ENCODE data around the gene NOP10. TPM values are rescaled to one million over a fixed set of nuclear protein-coding genes. Genes with fewer than 3 reads are reported as not detected.

Gene NOP10
- polyA plus RNA-seq, 1 experiment = 262 TPM

GRCh38 chr15:34311563-34311962, 31.4 kb downstream of the NOP10 start:
- CTCF ChIA-PET = no interaction called here
- POLR2A ChIA-PET = no interaction called here

DNA sequence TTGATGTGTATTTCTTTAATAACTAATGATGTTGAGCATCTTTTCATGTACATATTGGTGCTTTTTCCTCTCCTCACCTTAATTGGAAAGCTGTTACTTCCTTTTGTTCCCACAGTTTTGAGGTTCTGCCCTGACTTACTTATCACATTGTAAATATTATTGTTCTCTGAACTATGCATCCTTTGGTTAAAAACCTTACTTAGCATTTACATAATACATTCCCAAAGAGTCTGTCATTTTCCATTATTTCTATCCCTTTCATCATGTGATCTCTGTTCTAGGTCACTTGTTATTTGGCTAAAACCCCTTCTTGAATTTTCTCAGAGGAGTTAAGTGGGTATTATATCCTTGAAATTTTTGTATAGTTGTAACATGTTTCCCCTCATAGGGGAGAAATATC, 38.3 kb downstream of the NOP10 start:
- ChIA-PET CTCF (no interaction called here), POLR2A (no interaction called here)
- Histone ChIP-seq H3K27ac (ENCODE audit: low read depth, low read length) (no peak overlapping the region), H3K27me3 (ENCODE audit: control insufficient read depth, insufficient read depth, low read length) (no peaks in the 10 kb centered on the region), H3K4me3 (ENCODE audit: low read depth, low read length) (no peak overlapping the region), H3K9me3 (ENCODE audit: control insufficient read depth, insufficient read depth, low read length) (no peaks in the 10 kb centered on the region)
- DNase-seq (ENCODE audit: low read depth, low spot score) = peak; percentile 34
- TF ChIP-seq CTCF (IDR thresholded peaks at IDR 0.05; ENCODE audit: low read depth, low read length) = no peak

More at GRCh38 chr15:34311563-34311962, 31.4 kb downstream of the NOP10 start:
- Histone ChIP-seq H3K27ac (ENCODE audit: low read depth, low read length) (no peak overlapping the region), H3K27me3 (ENCODE audit: control insufficient read depth, insufficient read depth, low read length) (no peaks in the 10 kb centered on the region), H3K9me3 (ENCODE audit: control insufficient read depth, insufficient read depth, low read length) (no peaks in the 10 kb centered on the region), H3K4me3 (ENCODE audit: low read depth, low read length) (no peak overlapping the region)
- no peak for TF ChIP-seq CTCF (IDR thresholded peaks at IDR 0.05; ENCODE audit: low read depth, low read length)
- DNase-seq (ENCODE audit: low read depth, low spot score) = no peak

- no peak for DNase-seq (ENCODE audit: low read depth, low spot score)
- Histone ChIP-seq H3K4me3 (ENCODE audit: low read depth, low read length) (no peak overlapping the region), H3K9me3 (ENCODE audit: control insufficient read depth, insufficient read depth, low read length) (no peaks in the 10 kb centered on the region), H3K27ac (ENCODE audit: low read depth, low read length) (no peak overlapping the region), H3K27me3 (ENCODE audit: control insufficient read depth, insufficient read depth, low read length) (no peaks in the 10 kb centered on the region)
- no peak for TF ChIP-seq CTCF (IDR thresholded peaks at IDR 0.05; ENCODE audit: low read depth, low read length)
- ChIA-PET CTCF (interaction anchor here (1.4 kb wide), 1 partner anchor 60 kb away, joined by 3 read pairs; no protein-coding TSS in a partner anchor), POLR2A (no interaction called here)
These were observed 41.9 kb downstream of the NOP10 start for GRCh38 chr15:34301058-34301457.

- DNase-seq (ENCODE audit: low read depth, low spot score) = no peak
- Histone ChIP-seq H3K27ac (ENCODE audit: low read depth, low read length) (no peak overlapping the region), H3K27me3 (ENCODE audit: control insufficient read depth, insufficient read depth, low read length) (no peaks in the 10 kb centered on the region), H3K9me3 (ENCODE audit: control insufficient read depth, insufficient read depth, low read length) (no peaks in the 10 kb centered on the region), H3K4me3 (ENCODE audit: low read depth, low read length) (no peak overlapping the region)
- no peak for TF ChIP-seq CTCF (IDR thresholded peaks at IDR 0.05; ENCODE audit: low read depth, low read length)
- ChIA-PET CTCF (no interaction called here), POLR2A (no interaction called here)
These were observed 45.9 kb downstream of the NOP10 start for GRCh38 chr15:34297059-34297458.

GRCh38 chr15:34292621-34293020, 50.3 kb downstream of the NOP10 start:
- Histone ChIP-seq H3K27me3 (ENCODE audit: control insufficient read depth, insufficient read depth, low read length) (no peaks in the 10 kb centered on the region), H3K27ac (ENCODE audit: low read depth, low read length) (no peak overlapping the region), H3K4me3 (ENCODE audit: low read depth, low read length) (no peak overlapping the region), H3K9me3 (ENCODE audit: control insufficient read depth, insufficient read depth, low read length) (no peaks in the 10 kb centered on the region)
- ChIA-PET POLR2A (no interaction called here), CTCF (no interaction called here)
- DNase-seq (ENCODE audit: low read depth, low spot score) = no peak
- no peak for TF ChIP-seq CTCF (IDR thresholded peaks at IDR 0.05; ENCODE audit: low read depth, low read length)

Small RNA genes lying within 50 kb of the gene (small RNA-seq; reads per million reads assigned to genes)
- not detected for gene MIR1233-1 (ENCODE audit: insufficient read length, low read depth)
- not detected for gene RF00019 (ENCODE audit: insufficient read length, low read depth)

Other genes starting within 250 kb of the NOP10 start
- gene EMC7, start 241.3 kb downstream of the NOP10 start, polyA plus RNA-seq (2011; rRNA removed) = 86.9 and 116 TPM in 2 replicates
- 1.6 and 2.2 TPM in 2 replicates for gene PGBD4, start 241.1 kb downstream of the NOP10 start, polyA plus RNA-seq (2011; rRNA removed)
- 25.2 and 46.6 TPM in 2 replicates for gene KATNBL1, start 133.0 kb downstream of the NOP10 start, polyA plus RNA-seq (2011; rRNA removed)
- gene EMC4, start 118.1 kb downstream of the NOP10 start, polyA plus RNA-seq (2011; rRNA removed) = 84.1 and 89.4 TPM in 2 replicates
- gene SLC12A6, start 5.4 kb downstream of the NOP10 start, polyA plus RNA-seq (2011; rRNA removed) = 16.0 and 19.1 TPM in 2 replicates
- gene NUTM1, start 179 bp upstream of the NOP10 start, polyA plus RNA-seq (2011; rRNA removed) = not detected in 2 replicates
- gene LPCAT4, start 24.1 kb upstream of the NOP10 start, polyA plus RNA-seq (2011; rRNA removed) = 20.4 and 23.2 TPM in 2 replicates
- gene GOLGA8A, start 94.7 kb upstream of the NOP10 start, polyA plus RNA-seq (2011; rRNA removed) = 6.4 and 7.2 TPM in 2 replicates
- 21.3 and 25.6 TPM in 2 replicates for gene GOLGA8B, start 240.5 kb upstream of the NOP10 start, polyA plus RNA-seq (2011; rRNA removed)